DMS 273 (cell line): ENCODE measurements around the gene CKAP5.
"Not testable (repeated sequence)": the region's sequence is repeated elsewhere in the genome, so short reads cannot be mapped to it uniquely, and the experiment has no call there.

Experiments
- DNase-seq: peaks from one replicate; lab custom pipeline; 2025; ENCODE audit not compliant: unreplicated experiment; lab: John Stamatoyannopoulos, UW

CKAP5 gene

DNA sequence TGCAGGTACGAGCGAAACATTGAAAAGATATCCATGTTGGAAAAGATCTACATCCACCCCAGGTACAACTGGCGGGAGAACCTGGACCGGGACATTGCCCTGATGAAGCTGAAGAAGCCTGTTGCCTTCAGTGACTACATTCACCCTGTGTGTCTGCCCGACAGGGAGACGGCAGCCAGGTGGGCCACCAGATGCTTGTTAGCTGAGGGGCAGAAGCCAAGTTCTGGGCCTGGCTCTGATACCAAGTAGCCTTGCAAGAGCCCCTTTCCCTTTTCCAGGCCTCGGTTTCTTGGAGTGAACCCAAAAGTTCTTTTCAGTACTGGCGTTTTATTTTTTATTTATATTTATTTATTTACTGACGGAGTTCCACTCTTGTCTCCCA, 117.4 kb downstream of the CKAP5 start:
- peak; percentile 39 for DNase-seq

DNA sequence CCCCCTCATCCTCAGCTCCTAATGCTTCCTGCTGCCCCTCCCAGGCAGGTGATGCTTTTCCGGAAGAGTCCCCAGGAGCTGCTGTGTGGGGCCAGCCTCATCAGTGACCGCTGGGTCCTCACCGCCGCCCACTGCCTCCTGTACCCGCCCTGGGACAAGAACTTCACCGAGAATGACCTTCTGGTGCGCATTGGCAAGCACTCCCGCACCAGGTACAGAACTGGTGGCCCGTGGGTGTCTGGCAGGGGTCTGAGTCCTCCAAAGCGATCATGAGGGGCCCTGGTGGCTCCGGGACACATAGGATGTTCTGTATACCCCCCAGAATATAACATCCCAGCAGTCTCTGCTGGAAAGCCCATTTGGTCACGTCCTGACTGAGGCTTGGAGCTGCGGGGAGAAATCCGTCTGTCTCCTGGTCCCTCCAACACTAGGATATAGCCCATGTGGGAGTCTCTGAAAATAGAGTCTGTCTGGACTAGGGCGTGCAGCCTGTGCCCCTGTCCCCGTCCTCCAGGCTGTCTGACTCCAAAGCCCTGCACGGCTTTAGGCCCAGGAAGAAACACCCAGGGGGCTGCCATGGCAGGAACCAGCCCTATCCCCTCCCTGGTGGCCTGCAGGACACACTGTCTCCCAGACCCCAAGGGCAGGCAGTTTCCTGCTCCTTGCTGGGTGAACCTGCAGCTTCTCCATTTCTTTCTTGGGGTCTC, 118.0 kb downstream of the CKAP5 start:
- no peak for DNase-seq

DNA sequence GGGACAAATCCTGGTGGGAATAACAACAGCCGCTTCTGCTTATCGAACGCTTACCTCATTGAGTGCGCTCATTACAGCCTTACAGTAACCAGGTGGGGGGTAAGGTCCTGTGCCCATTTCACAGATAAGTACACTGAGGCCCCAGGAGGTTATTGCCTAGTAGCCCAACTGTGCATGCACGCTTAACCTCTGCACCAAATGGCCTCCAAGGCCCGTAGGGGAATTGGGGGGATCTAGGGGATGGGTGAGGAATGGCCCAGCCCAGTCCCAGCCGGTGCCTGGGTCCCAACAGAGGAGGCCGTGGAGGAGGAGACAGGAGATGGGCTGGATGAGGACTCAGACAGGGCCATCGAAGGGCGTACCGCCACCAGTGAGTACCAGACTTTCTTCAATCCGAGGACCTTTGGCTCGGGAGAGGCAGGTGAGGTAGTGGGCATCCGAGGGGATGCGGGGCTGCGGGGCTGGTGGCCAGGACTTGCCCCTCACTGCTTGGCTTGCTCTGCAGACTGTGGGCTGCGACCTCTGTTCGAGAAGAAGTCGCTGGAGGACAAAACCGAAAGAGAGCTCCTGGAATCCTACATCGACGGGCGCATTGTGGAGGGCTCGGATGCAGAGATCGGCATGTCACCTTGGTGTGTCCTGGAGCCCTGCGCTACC, 119.7 kb downstream of the CKAP5 start:
- no peak for DNase-seq

DNA sequence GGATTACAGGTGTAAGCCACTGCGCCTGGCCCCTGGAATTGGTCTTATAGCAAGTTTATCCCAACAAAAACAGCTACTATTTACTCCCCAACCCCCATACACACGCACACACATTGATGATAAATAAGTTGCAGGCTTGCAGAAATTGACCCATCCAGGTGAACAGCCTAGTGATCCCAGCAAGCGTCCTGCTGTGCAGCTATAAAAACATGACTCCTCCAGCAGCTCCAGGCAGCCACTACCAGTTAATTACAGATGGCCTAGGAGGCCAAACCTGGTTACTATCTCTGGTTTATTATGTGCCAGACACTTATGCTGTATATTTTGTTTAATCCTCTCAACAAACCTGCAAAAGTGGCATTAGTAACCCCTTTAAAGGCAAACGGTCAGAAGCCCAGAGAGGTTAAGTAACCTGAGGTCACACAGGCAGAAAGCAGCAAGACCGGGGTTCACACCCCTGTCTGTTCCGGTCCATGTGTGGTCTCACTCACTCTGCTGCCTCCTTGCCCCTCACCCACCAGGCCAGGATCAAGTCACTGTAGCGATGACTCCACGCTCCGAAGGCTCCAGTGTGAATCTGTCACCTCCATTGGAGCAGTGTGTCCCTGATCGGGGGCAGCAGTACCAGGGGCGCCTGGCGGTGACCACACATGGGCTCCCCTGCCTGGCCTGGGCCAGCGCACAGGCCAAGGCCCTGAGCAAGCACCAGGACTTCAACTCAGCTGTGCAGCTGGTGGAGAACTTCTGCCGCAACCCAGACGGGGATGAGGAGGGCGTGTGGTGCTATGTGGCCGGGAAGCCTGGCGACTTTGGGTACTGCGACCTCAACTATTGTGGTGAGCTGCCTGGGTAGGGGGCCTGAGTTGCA, 120.5 kb downstream of the CKAP5 start:
- no peak for DNase-seq

DNA sequence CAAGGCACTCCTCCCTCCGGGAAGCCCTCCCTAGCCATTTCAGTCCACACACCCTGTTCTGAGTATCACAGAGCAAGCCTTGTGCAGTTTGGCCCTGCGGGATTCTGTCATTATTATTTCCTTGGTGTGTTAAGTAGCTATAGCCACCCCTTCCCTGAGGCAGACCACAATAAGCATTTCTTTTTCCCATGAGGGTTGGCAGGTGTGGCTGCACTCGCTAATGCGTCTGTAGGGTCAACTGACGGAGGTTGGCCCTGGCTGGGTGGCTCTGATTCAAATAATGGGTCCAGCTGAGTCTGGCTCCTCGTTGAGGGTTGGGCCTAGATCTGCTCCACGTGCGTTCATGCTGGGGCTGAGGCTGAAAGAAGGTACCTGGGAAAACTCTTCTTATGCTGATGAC, 122.0 kb downstream of the CKAP5 start:
- no peak for DNase-seq

DNA sequence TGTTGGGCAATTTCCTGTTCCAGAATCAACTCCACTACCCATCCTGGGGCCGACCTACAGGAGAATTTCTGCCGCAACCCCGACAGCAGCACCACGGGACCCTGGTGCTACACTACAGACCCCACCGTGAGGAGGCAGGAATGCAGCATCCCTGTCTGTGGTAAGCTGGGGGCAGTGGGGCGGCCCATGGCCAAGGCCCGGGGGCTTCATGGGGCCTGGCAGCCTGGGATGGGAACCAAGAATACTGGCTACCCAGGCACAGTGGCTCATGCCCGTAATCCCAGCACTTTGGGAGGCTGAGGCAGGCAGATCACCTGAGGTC, 122.8 kb downstream of the CKAP5 start:
- no peak for DNase-seq

DNA sequence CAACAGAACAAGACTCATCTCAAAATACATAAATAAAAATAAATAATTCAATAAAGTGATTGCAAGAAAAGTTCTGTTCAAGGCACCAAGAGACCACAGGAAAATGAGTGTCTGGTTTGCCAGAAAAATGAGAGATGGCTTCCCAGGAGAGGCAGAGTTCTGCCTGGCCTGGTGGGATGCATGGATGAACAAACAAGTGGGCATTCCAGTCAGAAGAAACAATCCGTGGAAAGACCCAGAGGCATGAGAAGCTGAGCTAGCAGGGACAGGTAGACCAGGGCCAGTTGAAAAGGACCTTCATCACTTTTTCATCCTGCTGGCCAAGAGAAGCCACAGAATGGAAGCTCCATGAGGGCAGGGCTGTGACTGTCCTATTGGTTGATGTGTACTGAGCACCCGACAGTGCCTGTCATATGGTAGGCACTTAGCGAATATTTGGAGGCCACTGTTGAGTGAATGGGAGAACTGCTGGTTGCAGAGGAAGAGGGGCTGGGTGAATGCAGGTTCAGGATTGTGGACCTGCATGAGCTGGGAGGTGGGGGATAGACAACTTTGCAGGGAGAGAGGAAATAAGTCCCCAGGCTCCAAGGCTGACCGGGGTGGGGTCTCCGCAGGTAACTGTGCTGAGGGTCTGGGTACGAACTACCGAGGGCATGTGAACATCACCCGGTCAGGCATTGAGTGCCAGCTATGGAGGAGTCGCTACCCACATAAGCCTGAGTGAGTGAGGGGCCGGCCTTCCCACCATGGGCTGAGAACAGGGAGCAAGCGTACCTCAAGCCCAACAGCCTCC, 123.3 kb downstream of the CKAP5 start:
- DNase-seq = no peak

DNA sequence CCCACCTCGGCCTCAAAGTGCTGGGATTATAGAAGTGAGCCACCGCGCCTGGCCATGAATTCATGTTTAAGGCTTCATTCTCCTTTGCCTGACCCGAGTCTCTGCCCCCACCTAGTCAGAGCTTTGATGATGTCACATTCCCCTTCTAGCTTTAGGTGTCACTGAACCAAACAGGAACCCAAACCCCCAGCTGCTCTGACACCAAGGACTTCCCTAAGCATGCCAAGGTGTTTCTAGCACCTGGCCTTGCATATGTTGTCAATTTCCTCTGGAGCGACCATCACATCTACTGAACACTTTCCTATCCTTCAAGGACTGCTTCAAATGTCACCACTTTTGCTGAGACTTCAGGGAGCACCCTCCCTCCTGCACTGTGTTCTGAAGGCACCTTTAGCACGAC, 124.8 kb downstream of the CKAP5 start:
- DNase-seq = no peak

DNA sequence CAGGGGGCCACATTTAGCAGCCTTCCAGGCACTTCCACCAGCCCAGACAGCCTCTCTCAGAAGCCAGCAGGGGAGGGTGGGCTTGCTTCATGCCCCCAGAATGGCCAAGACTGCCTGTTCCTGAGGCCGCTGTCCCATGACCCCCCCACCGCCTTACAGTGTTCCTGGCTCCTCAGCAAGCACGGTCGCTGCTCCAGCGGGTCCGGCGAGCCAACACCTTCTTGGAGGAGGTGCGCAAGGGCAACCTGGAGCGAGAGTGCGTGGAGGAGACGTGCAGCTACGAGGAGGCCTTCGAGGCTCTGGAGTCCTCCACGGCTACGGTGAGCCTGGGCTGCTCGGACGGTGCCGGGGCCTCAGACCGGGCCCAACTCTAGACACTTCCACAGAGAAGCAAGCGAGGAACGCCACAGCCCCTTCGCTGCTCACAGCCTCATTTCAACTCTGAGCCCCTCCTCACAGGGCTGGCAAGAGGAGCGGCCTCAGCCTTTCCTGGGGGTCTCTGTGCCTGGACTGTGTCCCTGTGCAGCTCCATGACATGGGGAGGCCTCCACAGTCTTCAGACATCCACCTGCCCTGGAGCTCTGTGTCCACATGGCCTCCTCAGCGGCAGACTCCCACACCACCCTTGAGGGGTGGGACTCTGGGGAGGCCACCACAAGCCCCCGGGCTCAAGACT, 126.4 kb downstream of the CKAP5 start:
- DNase-seq = no peak

DNA sequence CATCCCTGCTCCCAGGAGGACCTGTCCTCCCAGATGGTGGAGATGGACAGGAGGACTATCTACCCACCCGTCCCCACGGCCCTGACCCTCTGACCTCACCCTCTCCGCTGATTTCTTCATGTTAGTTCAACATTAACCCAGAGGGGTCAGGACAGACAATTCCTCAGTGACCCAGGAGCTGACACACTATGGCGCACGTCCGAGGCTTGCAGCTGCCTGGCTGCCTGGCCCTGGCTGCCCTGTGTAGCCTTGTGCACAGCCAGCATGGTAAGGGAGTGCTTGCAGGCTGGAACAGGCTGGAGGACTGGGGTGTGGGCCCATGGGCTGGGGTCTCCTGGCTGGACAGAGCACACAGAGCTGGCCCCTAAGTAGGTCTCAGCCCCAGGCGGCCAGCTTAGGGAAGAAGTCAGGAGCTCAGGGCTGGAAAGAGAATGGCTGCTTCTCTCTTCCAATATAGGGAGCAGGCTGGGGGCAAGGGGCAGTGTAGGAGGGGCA, 127.0 kb downstream of the CKAP5 start, which contains the start of gene F2:
TSS of gene F2 (plus strand) at position 166 of the 495 bp plus-strand sequence. CDS start at position 189, 23 bp downstream.
- DNase-seq = no peak

DNA sequence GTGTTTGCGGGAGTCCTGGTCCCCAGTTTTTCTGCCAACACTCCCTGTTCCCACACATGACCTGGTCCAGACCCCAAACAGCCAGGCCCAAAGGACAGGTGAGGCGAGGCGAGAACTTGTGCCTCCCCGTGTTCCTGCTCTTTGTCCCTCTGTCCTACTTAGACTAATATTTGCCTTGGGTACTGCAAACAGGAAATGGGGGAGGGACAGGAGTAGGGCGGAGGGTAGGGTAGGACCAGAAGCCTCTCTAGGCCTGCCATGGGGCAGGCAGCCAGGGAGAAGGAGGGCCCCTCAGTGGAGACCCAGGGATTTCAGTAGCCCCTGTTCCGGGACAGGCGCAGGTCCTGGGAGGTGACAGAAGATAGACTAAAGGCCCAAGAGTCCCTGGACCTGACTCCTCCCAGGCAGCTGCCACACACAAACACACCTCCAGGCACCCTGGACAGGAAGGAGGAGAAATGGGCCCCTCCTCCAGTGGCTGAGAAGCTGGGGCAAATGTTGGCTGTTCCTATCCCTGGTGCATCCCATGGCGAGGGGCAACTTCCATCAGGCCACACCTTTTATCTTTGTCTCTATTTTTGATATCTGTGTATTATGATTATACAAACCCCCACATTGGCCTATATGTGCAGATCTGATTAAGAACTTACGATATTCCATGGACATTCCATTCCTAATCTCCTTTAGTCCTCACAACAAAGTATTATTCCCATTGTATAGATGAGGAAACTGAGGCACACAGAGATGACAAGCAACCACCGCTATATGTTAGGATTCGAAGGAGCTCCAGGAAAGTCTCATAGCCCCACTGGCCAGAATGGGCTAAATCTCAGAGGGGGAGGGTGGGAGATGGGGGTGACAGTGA, 127.7 kb downstream of the CKAP5 start:
- DNase-seq = no peak

DNA sequence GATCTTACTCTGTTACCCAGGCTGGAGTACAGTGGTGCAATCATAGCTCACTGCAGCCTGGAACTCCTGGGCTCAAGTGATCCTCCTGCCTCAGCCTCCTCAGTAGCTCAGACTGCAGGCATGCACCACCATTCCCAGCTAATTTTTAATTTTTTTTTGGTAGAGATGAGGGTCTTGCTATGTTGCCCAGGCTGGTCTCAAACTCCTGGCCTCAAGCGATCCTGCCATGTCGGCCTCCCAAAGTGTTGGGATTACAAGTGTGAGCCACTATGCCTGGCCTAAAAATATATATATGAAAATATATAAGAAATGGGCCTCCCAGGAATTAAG, 128.3 kb downstream of the CKAP5 start:
- not testable (repeated sequence) for DNase-seq

DNA sequence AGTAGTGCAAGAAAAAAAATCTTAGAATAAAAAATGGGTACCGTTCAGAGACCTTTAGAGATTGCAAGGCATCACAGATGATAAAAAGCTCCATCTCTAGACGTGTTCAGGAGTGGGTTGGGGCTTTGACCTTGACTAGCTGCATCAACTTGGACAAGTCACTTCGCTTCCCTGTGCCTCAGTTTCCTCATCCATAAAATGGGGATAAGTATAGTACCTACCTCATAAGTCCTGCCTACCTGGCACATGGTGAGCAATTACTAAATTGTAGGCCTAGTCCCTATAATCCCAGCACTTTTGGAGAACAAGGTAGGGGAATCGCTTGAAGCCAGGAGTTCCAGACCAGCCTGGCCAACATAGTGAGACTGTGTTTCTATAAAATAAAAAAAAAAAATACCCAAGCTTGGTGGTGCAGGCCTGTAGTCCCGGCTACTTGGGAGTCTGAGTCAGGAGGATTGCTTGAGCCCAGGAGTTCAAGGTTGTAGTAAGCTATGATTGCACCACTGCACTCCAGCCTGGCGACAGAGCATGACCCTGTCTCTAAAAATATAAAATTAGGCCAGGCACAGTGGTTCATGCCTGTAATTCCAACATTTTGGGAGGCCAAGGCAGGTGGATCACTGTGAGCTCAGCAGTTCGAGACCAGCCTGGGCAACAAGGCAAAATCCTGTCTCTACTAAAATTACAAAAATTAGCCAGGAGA, 133.1 kb downstream of the CKAP5 start:
- DNase-seq = no peak

DNA sequence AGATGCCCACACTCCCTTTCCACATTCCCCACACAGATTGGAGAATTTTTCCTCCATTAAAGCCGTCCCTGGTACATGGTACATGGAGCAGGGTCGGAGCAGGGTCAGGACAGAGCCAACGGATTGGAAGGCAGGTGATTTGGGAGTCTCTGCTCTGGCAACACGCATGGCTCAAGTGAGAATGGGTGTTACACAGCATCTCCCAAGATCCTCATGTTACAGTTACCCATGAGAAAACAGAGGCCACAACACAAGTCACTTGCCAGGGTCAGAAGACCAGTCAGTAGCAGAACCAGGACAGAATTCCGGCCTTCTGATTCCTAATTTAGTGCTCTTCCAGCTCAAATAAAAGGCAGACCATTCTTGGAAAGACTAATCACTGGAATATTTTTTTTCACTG, 134.8 kb downstream of the CKAP5 start:
- DNase-seq = no peak

DNA sequence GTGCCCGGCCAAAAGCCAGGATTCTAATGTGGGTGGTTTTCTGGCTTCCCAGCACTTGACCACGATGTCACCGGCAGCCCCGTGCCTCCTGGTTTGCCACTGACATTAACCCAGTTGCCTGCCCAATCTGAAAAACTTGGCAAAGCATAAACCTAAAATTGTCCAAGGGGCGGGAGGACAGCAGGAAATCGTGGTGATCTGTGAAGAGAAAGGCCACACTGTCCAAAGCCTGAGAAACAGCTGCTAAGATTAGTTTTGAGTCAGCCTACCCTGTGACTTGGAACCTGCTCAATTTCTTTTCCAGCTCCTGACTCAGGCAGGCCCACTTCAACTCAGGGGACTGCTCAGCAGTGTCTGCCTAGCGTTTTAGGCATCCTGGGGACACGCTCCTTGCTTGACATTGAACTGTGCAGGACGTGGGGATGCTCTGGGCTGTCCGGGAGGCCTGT, 135.2 kb downstream of the CKAP5 start:
- DNase-seq = peak; percentile 24

DNA sequence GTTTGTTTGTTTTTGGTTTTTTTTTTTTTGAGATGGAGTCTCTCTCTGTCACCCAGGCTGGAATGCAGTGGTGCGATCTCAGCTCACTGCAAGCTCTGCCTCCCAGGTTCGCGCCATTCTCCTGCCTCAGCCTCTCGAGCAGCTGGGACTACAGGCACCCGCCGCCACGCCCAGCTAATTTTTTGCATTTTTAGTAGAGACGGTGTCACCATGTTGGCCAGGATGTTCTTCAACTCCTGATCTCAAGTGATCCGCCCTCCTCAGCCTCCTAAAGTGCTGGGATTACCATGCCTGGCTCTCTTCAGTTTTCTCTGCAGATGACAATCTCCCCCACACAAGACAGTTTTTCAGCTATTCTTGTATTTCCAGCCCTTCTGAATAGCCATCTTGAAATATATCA, 136.7 kb downstream of the CKAP5 start:
- DNase-seq = not testable (repeated sequence)

DNA sequence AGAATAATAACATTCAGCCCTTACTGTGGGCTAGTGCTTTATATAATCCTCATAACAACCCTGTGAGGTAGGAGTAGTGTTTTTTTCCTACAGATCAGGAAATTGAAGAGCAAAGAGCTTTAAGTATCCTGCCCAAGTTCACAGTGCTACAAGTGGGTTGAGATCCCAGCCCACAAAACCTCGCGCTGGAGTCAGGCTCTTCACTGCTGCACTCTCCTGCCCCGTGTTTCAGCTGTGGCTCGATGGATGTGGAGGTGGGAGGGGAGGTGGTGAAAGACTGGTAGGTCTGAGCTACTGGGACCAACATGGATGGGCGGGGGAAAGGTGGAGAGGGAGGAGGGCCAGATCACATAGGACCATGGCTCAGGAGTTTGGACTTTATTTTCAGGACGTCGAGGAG, 139.2 kb downstream of the CKAP5 start:
- no peak for DNase-seq

DNA sequence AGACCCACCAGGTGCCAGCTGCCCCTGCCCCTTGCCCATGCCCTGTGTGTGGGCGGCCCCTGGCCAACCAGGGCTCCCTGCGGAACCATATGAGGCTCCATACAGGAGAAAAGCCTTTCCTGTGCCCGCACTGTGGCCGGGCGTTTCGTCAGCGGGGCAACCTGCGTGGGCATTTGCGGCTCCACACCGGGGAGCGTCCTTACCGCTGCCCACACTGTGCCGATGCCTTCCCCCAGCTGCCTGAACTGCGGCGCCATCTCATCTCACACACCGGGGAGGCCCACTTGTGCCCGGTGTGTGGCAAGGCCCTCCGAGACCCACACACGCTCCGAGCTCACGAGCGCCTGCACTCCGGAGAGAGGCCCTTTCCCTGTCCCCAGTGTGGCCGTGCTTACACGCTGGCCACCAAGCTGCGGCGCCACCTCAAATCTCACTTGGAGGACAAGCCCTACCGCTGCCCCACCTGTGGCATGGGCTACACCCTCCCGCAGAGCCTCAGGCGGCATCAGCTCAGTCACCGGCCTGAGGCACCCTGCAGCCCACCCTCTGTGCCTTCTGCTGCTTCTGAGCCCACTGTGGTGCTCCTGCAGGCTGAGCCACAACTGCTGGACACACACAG, 140.9 kb downstream of the CKAP5 start:
- DNase-seq = no peak
